ENCODE measurements around the gene GPHA2.

DNA sequence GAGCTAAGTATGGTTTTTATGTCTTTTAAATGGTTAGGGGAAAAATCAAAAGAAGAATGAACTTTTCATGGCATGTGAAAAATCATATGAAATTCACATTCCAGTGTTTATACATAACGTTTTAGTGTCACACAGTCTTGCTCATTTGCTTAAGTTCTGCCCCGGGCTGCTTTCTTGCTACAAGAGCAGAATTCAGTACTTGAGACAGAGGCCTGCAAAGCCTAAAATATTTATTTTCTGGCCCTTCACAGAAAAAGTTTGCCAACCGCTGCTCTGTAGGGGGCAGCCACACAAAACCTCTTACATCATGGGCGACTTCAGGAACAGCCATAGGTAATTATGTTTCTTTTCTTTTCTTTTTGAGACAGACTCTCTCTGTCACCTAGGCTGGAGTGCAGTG is 17.7 kb downstream of the GPHA2 start:
- TF ChIP-seq HDAC2 (IDR thresholded peaks at IDR 0.05): no peak
- TF ChIP-seq NFE2L2 (conservative IDR thresholded peaks at IDR 0.05; ENCODE audit: low read length): no peak
- TF ChIP-seq POLR2A (IDR thresholded peaks at IDR 0.05; ENCODE audit: low read length): no peak
- no peak for TF ChIP-seq RCOR1 (IDR thresholded peaks at IDR 0.05; ENCODE audit: low read depth, low read length)
- TF ChIP-seq, protein P1, sequence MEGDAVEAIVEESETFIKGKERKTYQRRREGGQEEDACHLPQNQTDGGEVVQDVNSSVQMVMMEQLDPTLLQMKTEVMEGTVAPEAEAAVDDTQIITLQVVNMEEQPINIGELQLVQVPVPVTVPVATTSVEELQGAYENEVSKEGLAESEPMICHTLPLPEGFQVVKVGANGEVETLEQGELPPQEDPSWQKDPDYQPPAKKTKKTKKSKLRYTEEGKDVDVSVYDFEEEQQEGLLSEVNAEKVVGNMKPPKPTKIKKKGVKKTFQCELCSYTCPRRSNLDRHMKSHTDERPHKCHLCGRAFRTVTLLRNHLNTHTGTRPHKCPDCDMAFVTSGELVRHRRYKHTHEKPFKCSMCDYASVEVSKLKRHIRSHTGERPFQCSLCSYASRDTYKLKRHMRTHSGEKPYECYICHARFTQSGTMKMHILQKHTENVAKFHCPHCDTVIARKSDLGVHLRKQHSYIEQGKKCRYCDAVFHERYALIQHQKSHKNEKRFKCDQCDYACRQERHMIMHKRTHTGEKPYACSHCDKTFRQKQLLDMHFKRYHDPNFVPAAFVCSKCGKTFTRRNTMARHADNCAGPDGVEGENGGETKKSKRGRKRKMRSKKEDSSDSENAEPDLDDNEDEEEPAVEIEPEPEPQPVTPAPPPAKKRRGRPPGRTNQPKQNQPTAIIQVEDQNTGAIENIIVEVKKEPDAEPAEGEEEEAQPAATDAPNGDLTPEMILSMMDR (IDR thresholded peaks at IDR 0.05): no peak; the same call in 1 of the 3 replicates
- TF ChIP-seq KDM1A (IDR thresholded peaks at IDR 0.05; ENCODE audit: low read depth): no peak
- TF ChIP-seq, protein P2, sequence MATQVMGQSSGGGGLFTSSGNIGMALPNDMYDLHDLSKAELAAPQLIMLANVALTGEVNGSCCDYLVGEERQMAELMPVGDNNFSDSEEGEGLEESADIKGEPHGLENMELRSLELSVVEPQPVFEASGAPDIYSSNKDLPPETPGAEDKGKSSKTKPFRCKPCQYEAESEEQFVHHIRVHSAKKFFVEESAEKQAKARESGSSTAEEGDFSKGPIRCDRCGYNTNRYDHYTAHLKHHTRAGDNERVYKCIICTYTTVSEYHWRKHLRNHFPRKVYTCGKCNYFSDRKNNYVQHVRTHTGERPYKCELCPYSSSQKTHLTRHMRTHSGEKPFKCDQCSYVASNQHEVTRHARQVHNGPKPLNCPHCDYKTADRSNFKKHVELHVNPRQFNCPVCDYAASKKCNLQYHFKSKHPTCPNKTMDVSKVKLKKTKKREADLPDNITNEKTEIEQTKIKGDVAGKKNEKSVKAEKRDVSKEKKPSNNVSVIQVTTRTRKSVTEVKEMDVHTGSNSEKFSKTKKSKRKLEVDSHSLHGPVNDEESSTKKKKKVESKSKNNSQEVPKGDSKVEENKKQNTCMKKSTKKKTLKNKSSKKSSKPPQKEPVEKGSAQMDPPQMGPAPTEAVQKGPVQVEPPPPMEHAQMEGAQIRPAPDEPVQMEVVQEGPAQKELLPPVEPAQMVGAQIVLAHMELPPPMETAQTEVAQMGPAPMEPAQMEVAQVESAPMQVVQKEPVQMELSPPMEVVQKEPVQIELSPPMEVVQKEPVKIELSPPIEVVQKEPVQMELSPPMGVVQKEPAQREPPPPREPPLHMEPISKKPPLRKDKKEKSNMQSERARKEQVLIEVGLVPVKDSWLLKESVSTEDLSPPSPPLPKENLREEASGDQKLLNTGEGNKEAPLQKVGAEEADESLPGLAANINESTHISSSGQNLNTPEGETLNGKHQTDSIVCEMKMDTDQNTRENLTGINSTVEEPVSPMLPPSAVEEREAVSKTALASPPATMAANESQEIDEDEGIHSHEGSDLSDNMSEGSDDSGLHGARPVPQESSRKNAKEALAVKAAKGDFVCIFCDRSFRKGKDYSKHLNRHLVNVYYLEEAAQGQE (IDR thresholded peaks at IDR 0.05): no peak
- no peak for TF ChIP-seq ZNF302 (CRISPR knock-in tag; IDR thresholded peaks at IDR 0.05)
- TF ChIP-seq PHF8 (IDR thresholded peaks at IDR 0.05; ENCODE audit: borderline replicate concordance, low read depth): no peak
- 0 out of 3 replicates have a peak, but pooled peaks have one; percentile 11 for TF ChIP-seq SMC3 (IDR thresholded peaks at IDR 0.05)
- TF ChIP-seq RFX5 (IDR thresholded peaks at IDR 0.05): no peak
- no peak for TF ChIP-seq MAZ (IDR thresholded peaks at IDR 0.05; ENCODE audit: borderline replicate concordance, low read depth, low read length)
- TF ChIP-seq KDM5A (IDR thresholded peaks at IDR 0.05): no peak
- no peak for TF ChIP-seq EP300 (IDR thresholded peaks at IDR 0.05)
